Suprapubic skin (tissue), 4 donors: ENCODE measurements around the gene TPCN1. TPM values are rescaled to one million over a fixed set of nuclear protein-coding genes. Genes with fewer than 3 reads are reported as not detected.

Experiments
- DNase-seq, 2 donors: peaks; one replicate each; pipeline ENCODE4 v3.0.0-alpha.2; 2019; ENCODE audit warnings: low spot score in 2 of 2
- H3K27ac ChIP-seq: fragments of 200-600 bp; sonication (generic); one replicate; pipeline ENCODE4 v1.5.1; 2019
- H3K27me3 ChIP-seq: fragments of 200-600 bp; sonication (generic); one replicate; pipeline ENCODE4 v1.5.1; 2019
- H3K36me3 ChIP-seq: fragments of 200-600 bp; sonication (generic); one replicate; pipeline ENCODE4 v1.5.1; 2019
- H3K4me1 ChIP-seq: fragments of 200-600 bp; sonication (generic); one replicate; pipeline ENCODE4 v1.5.1; 2019
- H3K4me3 ChIP-seq: fragments of 200-600 bp; sonication (generic); one replicate; pipeline ENCODE4 v1.5.1; 2019; ENCODE audit warnings: mild to moderate bottlenecking
- H3K9me3 ChIP-seq: fragments of 200-600 bp; sonication (generic); one replicate; pipeline ENCODE4 v1.5.1; 2019
- EP300 ChIP-seq: sonication (generic); formaldehyde crosslinking; IDR thresholded peaks from one replicate; pipeline ENCODE4 v1.6.1; 2017; ENCODE audit warnings: antibody characterized with exemption
- POLR2A ChIP-seq, 2 donors: fragments of 450-650 bp; IDR thresholded peaks; one replicate each; pipeline ENCODE4 v1.6.1; 2017; ENCODE audit warnings: antibody characterized with exemption in 2 of 2, mild to moderate bottlenecking in 2 of 2, moderate library complexity in 2 of 2
- POLR2AphosphoS5 ChIP-seq, 3 donors: sonication (generic); formaldehyde crosslinking; IDR thresholded peaks; one replicate each; pipeline ENCODE4 v1.6.1; 2017; ENCODE audit warnings: antibody characterized with exemption in 3 of 3
- WGBS: methylation state at CpG from one replicate; pipeline ENCODE4 v1.1.5; 2018; 5-methylcytosine and 5-hydroxymethylcytosine counted together
- total RNA-seq, 4 donors: library from RNA; depleted of rRNA; stranded (reverse); fragments of >200 nt; gene quantifications; one replicate each; pipeline ENCODE4 v1.1.0, GENCODE V29; 2016
- TF ChIP-seq, protein P1 (sequence below), 2 donors: fragments of 200-600 bp in 1 of 2; fragments of 450-650 bp in 1 of 2; sonication (generic) in 1 of 2; IDR thresholded peaks; one replicate each; pipeline ENCODE4 v1.5.1; 2016 to 2019; ENCODE audit warnings: antibody characterized with exemption in 2 of 2, mild to moderate bottlenecking in 1 of 2, moderate library complexity in 1 of 2

Gene TPCN1
- total RNA-seq, 4 donors from 2014 or later = 15.5 to 74.1 (median 35.6) TPM

DNA sequence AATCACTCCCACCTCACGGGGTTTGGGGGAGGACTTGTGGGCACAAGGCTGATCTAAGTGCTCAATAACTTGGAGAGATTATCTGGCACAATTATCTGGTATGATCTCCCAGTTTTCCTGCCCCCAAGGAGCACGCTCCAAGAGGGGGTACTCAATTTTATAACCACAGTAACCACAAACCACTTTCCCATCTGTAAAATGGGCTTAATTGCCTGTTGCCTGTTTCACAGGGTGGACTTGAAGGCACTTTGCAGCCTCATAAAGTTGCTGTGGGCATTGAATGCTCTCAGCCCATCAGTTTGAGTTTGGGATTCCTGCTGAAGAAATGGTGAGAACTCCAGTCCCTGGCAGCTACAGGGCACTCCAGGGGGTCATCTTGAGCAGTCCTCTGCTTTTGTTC lies 109.2 kb downstream of the TPCN1 start:
- Histone ChIP-seq H3K4me3 (no peak overlapping the region), H3K36me3 (peaks cover 25% of the 10 kb centered on the region), H3K27me3 (no peaks in the 10 kb centered on the region), H3K27ac (no peak overlapping the region), H3K4me1 (peaks cover 29% of the 10 kb centered on the region), H3K9me3 (no peaks in the 10 kb centered on the region)
- DNase-seq = no peak
- TF ChIP-seq POLR2A (IDR thresholded peaks at IDR 0.05) (no peak), EP300 (no peak), POLR2AphosphoS5 (IDR thresholded peaks at IDR 0.05) (no peak)
- TF ChIP-seq, protein P1, sequence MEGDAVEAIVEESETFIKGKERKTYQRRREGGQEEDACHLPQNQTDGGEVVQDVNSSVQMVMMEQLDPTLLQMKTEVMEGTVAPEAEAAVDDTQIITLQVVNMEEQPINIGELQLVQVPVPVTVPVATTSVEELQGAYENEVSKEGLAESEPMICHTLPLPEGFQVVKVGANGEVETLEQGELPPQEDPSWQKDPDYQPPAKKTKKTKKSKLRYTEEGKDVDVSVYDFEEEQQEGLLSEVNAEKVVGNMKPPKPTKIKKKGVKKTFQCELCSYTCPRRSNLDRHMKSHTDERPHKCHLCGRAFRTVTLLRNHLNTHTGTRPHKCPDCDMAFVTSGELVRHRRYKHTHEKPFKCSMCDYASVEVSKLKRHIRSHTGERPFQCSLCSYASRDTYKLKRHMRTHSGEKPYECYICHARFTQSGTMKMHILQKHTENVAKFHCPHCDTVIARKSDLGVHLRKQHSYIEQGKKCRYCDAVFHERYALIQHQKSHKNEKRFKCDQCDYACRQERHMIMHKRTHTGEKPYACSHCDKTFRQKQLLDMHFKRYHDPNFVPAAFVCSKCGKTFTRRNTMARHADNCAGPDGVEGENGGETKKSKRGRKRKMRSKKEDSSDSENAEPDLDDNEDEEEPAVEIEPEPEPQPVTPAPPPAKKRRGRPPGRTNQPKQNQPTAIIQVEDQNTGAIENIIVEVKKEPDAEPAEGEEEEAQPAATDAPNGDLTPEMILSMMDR (IDR thresholded peaks at IDR 0.05) = no peak
- 94% methylated on average over 2 of the region's 2 CpGs for WGBS

DNA sequence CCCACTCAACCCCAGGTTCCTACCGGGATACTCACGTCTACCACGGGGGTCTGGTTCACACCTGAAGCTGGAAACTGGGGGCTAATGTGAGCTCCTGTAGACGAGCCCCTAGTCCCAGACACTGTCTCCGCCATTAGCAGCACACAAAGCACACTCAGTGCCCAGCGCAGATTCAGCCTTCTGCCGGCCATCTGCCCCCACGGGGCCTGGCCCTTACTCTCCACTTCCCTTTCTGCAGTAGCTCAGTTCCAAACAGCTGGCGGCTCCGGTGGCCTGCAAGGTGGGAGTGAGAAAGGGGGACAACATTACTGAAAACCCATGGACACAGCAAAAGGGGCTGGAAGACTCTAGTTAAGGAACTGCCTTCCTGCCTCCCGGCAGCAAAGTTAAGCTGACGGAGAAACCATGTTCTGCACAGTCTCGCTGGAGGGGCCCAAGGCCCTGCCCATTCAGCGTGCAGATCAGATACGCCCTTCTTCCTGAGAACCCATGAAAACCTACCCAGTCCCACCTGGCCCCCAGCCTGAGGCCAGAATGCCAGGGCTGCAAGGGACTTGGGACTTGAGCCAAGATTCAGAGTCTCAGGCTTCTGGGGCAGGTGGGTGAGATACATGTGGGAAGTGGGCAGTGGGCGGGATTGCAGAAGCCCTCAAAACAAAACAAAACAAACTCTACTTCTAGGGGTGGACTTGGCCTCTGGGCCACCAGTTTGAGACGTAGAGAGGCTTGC lies 111.6 kb downstream of the TPCN1 start:
- H3K4me1 ChIP-seq = peaks cover 24% of the 10 kb centered on the region
- no peak overlapping the region for H3K27ac ChIP-seq
- peak overlapping the region; percentile 67 for H3K4me3 ChIP-seq
- H3K36me3 ChIP-seq = peaks cover 25% of the 10 kb centered on the region
- no peaks in the 10 kb centered on the region for H3K27me3 ChIP-seq
- 76% methylated on average over 10 of the region's 17 CpGs for WGBS
- no peak for DNase-seq
- H3K9me3 ChIP-seq = no peaks in the 10 kb centered on the region
- TF ChIP-seq, protein P1 (IDR thresholded peaks at IDR 0.05) = no peak
- TF ChIP-seq EP300 (no peak), POLR2A (IDR thresholded peaks at IDR 0.05) (no peak)

DNA sequence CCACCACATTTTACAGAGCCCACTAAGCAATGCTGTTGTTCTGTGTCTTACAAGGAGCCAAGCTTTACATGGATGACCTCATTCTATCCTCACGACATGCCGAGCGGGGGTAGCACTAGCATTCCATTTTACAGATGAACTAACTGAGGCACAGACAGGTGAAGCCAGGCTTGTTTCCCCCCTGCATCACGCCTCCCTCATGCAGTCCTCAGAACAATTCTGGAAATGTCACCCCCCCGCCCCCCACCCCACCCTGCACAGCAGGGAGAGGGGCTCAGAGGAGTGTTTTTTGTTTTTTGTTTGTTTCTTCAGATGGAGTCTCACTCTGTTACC lies 112.1 kb downstream of the TPCN1 start:
- Histone ChIP-seq H3K4me3 (peak overlapping the region; percentile 67), H3K9me3 (no peaks in the 10 kb centered on the region), H3K27ac (no peak overlapping the region), H3K4me1 (peaks cover 24% of the 10 kb centered on the region), H3K27me3 (no peaks in the 10 kb centered on the region), H3K36me3 (peaks cover 25% of the 10 kb centered on the region)
- TF ChIP-seq EP300 = no peak
- TF ChIP-seq POLR2A (IDR thresholded peaks at IDR 0.05) = no peak
- TF ChIP-seq POLR2AphosphoS5 (IDR thresholded peaks at IDR 0.05) = no peak
- TF ChIP-seq, protein P1 (IDR thresholded peaks at IDR 0.05) = no peak
- WGBS = 95% methylated on average over 4 of the region's 5 CpGs
- no peak for DNase-seq

DNA sequence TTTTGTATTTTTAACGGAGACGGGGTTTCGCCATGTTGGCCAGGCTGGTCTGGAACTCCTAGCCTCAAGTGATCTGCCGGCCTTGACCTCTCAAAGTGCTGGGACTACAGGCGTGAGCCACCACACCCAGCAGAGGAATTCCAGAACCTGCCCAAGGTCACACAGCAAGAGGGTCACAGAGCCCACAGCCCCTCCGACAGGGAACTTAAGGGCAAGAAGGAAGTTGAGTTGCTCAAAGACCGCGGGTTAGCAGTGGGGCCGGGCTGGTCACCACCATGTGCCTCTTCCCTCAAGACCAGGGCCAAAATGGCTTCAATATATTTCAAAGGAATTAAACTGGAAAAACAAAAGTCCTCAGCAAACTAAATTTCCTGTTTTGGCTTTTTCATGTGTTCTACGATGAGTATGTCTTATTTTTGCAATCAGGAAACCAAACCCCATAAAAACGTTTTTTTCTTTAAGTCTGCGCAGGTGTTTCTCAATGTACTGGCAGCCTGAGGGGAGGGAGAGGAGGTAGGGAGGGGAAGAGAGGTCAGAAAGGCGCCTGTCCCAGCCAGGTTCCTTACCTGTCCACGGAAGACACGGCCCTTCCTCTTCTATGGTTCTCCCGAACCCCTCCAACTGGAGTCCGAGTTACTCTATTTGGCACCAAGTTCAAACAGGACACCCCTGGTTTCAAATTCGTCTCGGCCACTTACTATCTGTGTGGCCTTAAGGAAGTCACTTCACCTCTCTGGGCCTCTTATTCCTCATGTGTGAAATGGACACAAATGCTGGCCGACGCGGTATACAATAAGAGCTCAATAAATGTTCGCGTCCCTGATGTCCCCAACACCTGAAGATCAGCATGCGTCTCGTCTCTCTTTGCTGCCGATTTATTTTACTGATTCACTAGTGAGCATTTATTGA lies 112.9 kb downstream of the TPCN1 start:
- Histone ChIP-seq H3K4me3 (peak overlapping the region; percentile 67), H3K4me1 (peaks cover 24% of the 10 kb centered on the region), H3K36me3 (peaks cover 25% of the 10 kb centered on the region), H3K9me3 (no peaks in the 10 kb centered on the region), H3K27ac (peak overlapping the region; percentile 69), H3K27me3 (no peaks in the 10 kb centered on the region)
- no peak for DNase-seq
- WGBS = 17% methylated on average over 27 of the region's 27 CpGs
- no peak for TF ChIP-seq POLR2A (IDR thresholded peaks at IDR 0.05)
- TF ChIP-seq POLR2AphosphoS5 (IDR thresholded peaks at IDR 0.05) = no peak
- TF ChIP-seq, protein P1 (IDR thresholded peaks at IDR 0.05) = no peak
- no peak for TF ChIP-seq EP300
